HEK293 (cell line): Measurements from ENCODE around the gene NCSTN.
A peak's percentile ranks its signal among the peaks of the same experiment; 100 is the strongest.

ENCODE experiments used
- CTCF ChIA-PET: fragments of 350-600 bp; formaldehyde crosslinking; extraction: SDS; loops from one replicate; lab custom pipeline; 2021; ENCODE audit warnings: antibody characterized with exemption; lab: Yijun Ruan, JAX
- POLR2A ChIA-PET: fragments of 300-600 bp; formaldehyde crosslinking; extraction: SDS; loops from one replicate; lab custom pipeline; 2020; ENCODE audit warnings: antibody characterized with exemption, inconsistent platforms; lab: Yijun Ruan, JAX
- H3K27ac ChIP-seq: fragments of 200-500 bp; sonication (Bioruptor generic); 2 replicates; pipeline ENCODE4 v1.5.1; 2014; ENCODE audit warnings: low read depth, low read length, control low read depth, inconsistent platforms; ENCODE audit errors: extremely low read depth
- H3K36me3 ChIP-seq, 2 experiments: fragments of 200-500 bp in 1 of 2; sonication (Bioruptor generic) in 1 of 2; 1 replicate in 1 of 2; 2 replicates in 1 of 2; pipeline ENCODE4 v1.5.1; 2014 to 2017; ENCODE audit warnings: inconsistent platforms in 2 of 2, low read length in 2 of 2; ENCODE audit not compliant: control insufficient read depth in 2 of 2, insufficient read depth in 1 of 2
- H3K4me1 ChIP-seq: fragments of 200-500 bp; sonication (Bioruptor generic); 2 replicates; pipeline ENCODE4 v1.5.1; 2014; ENCODE audit warnings: mild to moderate bottlenecking, low read length, inconsistent platforms; ENCODE audit not compliant: control insufficient read depth, insufficient read depth
- H3K4me3 ChIP-seq: 2 replicates; pipeline ENCODE4 v1.5.1; 2011; ENCODE audit warnings: low read depth, mild to moderate bottlenecking, control low read depth, low read length, moderate library complexity
- H3K9me3 ChIP-seq: fragments of 200-500 bp; sonication (Bioruptor generic); 2 replicates; pipeline ENCODE4 v1.5.1; 2014; ENCODE audit warnings: low read depth, low read length, inconsistent platforms; ENCODE audit not compliant: control insufficient read depth, insufficient read depth
- BCL11A ChIP-seq: fragments of 450-650 bp; formaldehyde crosslinking; IDR thresholded peaks from 2 replicates; pipeline ENCODE4 v1.5.1; 2016; ENCODE audit warnings: low read depth, missing biosample characterization, missing genetic modification characterization
- FEZF1 ChIP-seq: fragments of 450-650 bp; formaldehyde crosslinking; IDR thresholded peaks from 2 replicates; pipeline ENCODE4 v1.5.1; 2016; ENCODE audit warnings: missing biosample characterization, missing genetic modification characterization
- HOXC10 ChIP-seq: sonication (generic); formaldehyde crosslinking; IDR thresholded peaks from 2 replicates; pipeline ENCODE4 v1.8.1; 2023; ENCODE audit warnings: mild to moderate bottlenecking, missing genetic modification reagents
- PATZ1 ChIP-seq: fragments of 450-650 bp; formaldehyde crosslinking; IDR thresholded peaks from 2 replicates; pipeline ENCODE4 v1.5.1; 2016; ENCODE audit warnings: missing biosample characterization, missing genetic modification characterization
- PBX3 ChIP-seq: sonication (generic); formaldehyde crosslinking; IDR thresholded peaks from 2 replicates; pipeline ENCODE4 v1.8.1; 2022; ENCODE audit warnings: mild to moderate bottlenecking, moderate library complexity, missing genetic modification reagents
- SP7 ChIP-seq: fragments of 450-650 bp; formaldehyde crosslinking; IDR thresholded peaks from 2 replicates; pipeline ENCODE4 v1.5.1; 2016; ENCODE audit warnings: missing biosample characterization, missing genetic modification characterization
- ZBTB1 ChIP-seq: fragments of 450-650 bp; formaldehyde crosslinking; IDR thresholded peaks from 2 replicates; pipeline ENCODE4 v1.5.1; 2016; ENCODE audit warnings: missing biosample characterization, missing genetic modification characterization
- ZBTB20 ChIP-seq: fragments of 450-650 bp; formaldehyde crosslinking; IDR thresholded peaks from 2 replicates; pipeline ENCODE4 v1.5.1; 2016; ENCODE audit warnings: missing biosample characterization, missing genetic modification characterization
- ZBTB7A ChIP-seq: fragments of 450-650 bp; formaldehyde crosslinking; IDR thresholded peaks from 2 replicates; pipeline ENCODE4 v1.5.1; 2016; ENCODE audit warnings: low read depth, missing biosample characterization, missing genetic modification characterization
- ZEB2 ChIP-seq: fragments of 450-650 bp; formaldehyde crosslinking; IDR thresholded peaks from 2 replicates; pipeline ENCODE4 v1.5.1; 2016; ENCODE audit warnings: missing biosample characterization, missing genetic modification characterization
- ZFP69B ChIP-seq: fragments of 450-650 bp; formaldehyde crosslinking; IDR thresholded peaks from 2 replicates; pipeline ENCODE4 v1.5.1; 2016; ENCODE audit warnings: missing biosample characterization, missing genetic modification characterization
- ZNF10 ChIP-seq: fragments of 450-650 bp; formaldehyde crosslinking; IDR thresholded peaks from 2 replicates; pipeline ENCODE4 v1.5.1; 2017; ENCODE audit warnings: missing biosample characterization, missing genetic modification characterization
- ZNF174 ChIP-seq: fragments of 450-650 bp; formaldehyde crosslinking; IDR thresholded peaks from 2 replicates; pipeline ENCODE4 v1.5.0; 2017; ENCODE audit warnings: missing biosample characterization, mild to moderate bottlenecking, missing genetic modification characterization
- ZNF184 ChIP-seq: fragments of 450-650 bp; IDR thresholded peaks from 2 replicates; pipeline ENCODE4 v1.5.1; 2018; ENCODE audit warnings: missing biosample characterization, mild to moderate bottlenecking, missing genetic modification characterization
- ZNF19 ChIP-seq: fragments of 450-650 bp; formaldehyde crosslinking; IDR thresholded peaks from 2 replicates; pipeline ENCODE4; 2016; ENCODE audit warnings: missing biosample characterization, missing genetic modification characterization, low read depth
- ZNF211 ChIP-seq: fragments of 450-650 bp; formaldehyde crosslinking; IDR thresholded peaks from 2 replicates; pipeline ENCODE4 v1.5.1; 2016; ENCODE audit warnings: low read depth, missing biosample characterization, missing genetic modification characterization
- ZNF311 ChIP-seq: fragments of 450-650 bp; formaldehyde crosslinking; IDR thresholded peaks from 2 replicates; pipeline ENCODE4 v1.5.1; 2017; ENCODE audit warnings: missing biosample characterization, missing genetic modification characterization, borderline replicate concordance
- ZNF350 ChIP-seq: fragments of 450-650 bp; formaldehyde crosslinking; IDR thresholded peaks from 2 replicates; pipeline ENCODE4 v1.5.0; 2017; ENCODE audit warnings: missing biosample characterization, mild to moderate bottlenecking, missing genetic modification characterization
- ZNF391 ChIP-seq: fragments of 450-650 bp; formaldehyde crosslinking; IDR thresholded peaks from 2 replicates; pipeline ENCODE4 v1.5.1; 2016; ENCODE audit warnings: low read depth, missing biosample characterization, missing genetic modification characterization, borderline replicate concordance
- ZNF473 ChIP-seq: fragments of 450-650 bp; formaldehyde crosslinking; IDR thresholded peaks from 2 replicates; pipeline ENCODE4 v1.5.1; 2017; ENCODE audit warnings: missing biosample characterization, missing genetic modification characterization
- ZNF514 ChIP-seq: fragments of 450-650 bp; formaldehyde crosslinking; IDR thresholded peaks from 2 replicates; pipeline ENCODE4 v1.5.1; 2016; ENCODE audit warnings: missing biosample characterization, missing genetic modification characterization
- ZNF571 ChIP-seq: fragments of 450-650 bp; formaldehyde crosslinking; IDR thresholded peaks from 2 replicates; pipeline ENCODE4 v1.5.0; 2017; ENCODE audit warnings: missing biosample characterization, missing genetic modification characterization
- ZNF629 ChIP-seq: fragments of 450-650 bp; formaldehyde crosslinking; IDR thresholded peaks from 2 replicates; pipeline ENCODE4 v1.5.1; 2017; ENCODE audit warnings: missing biosample characterization, missing genetic modification characterization
- ZNF654 ChIP-seq: fragments of 450-650 bp; formaldehyde crosslinking; IDR thresholded peaks from 2 replicates; pipeline ENCODE4 v1.5.1; 2016; ENCODE audit warnings: low read depth, missing biosample characterization, missing genetic modification characterization
- ZNF747 ChIP-seq: fragments of 450-650 bp; formaldehyde crosslinking; IDR thresholded peaks from 2 replicates; pipeline ENCODE4 v1.5.1; 2016; ENCODE audit warnings: missing biosample characterization, missing genetic modification characterization
- ZNF777 ChIP-seq: fragments of 450-650 bp; formaldehyde crosslinking; IDR thresholded peaks from 2 replicates; pipeline ENCODE4 v1.5.1; 2017; ENCODE audit warnings: missing biosample characterization, missing genetic modification characterization, borderline replicate concordance
- ZNF843 ChIP-seq: fragments of 450-650 bp; formaldehyde crosslinking; IDR thresholded peaks from 2 replicates; pipeline ENCODE4 v1.5.1; 2016; ENCODE audit warnings: missing biosample characterization, missing genetic modification characterization
- TF ChIP-seq, protein P1 (sequence below): fragments of 450-650 bp; formaldehyde crosslinking; IDR thresholded peaks from 2 replicates; pipeline ENCODE4 v1.5.1; 2016; ENCODE audit warnings: missing biosample characterization, missing genetic modification characterization
- TF ChIP-seq, protein P2 (sequence below): fragments of 450-650 bp; formaldehyde crosslinking; IDR thresholded peaks from 2 replicates; pipeline ENCODE4 v1.5.1; 2017; ENCODE audit warnings: missing biosample characterization, mild to moderate bottlenecking, missing genetic modification characterization, moderate library complexity

NCSTN gene

DNA sequence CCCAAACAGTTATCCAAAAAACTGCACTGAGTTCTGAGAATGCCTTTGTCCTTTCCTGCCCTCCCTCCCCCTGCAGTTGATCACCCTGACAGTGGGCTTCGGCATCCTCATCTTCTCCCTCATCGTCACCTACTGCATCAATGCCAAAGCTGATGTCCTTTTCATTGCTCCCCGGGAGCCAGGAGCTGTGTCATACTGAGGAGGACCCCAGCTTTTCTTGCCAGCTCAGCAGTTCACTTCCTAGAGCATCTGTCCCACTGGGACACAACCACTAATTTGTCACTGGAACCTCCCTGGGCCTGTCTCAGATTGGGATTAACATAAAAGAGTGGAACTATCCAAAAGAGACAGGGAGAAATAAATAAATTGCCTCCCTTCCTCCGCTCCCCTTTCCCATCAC is 14.9 kb downstream of the NCSTN start:
- TF ChIP-seq ZNF514 (tag by site-specific recombination) (no peak), ZNF174 (tag by site-specific recombination) (no peak), HOXC10 (no peak), ZEB2 (tag by site-specific recombination) (no peak), BCL11A (no peak), ZNF777 (tag by site-specific recombination) (no peak), ZNF571 (tag by site-specific recombination) (no peak), FEZF1 (no peak), ZNF629 (tag by site-specific recombination) (no peak), ZFP69B (tag by site-specific recombination) (no peak), ZNF654 (tag by site-specific recombination) (no peak), PBX3 (CRISPR knock-in tag) (no peak), ZNF350 (tag by site-specific recombination) (no peak), ZNF311 (tag by site-specific recombination) (no peak), ZBTB7A (tag by site-specific recombination) (no peak), ZNF391 (tag by site-specific recombination) (no peak)
- ChIA-PET CTCF (interaction anchor here (1.0 to 9.3 kb wide), 2 partner anchors 11 to 19 kb away, joined by 3 to 175 read pairs; no protein-coding TSS in a partner anchor), POLR2A (no interaction called here)
- Histone ChIP-seq H3K36me3 (peaks cover 24 to 74% of the 10 kb centered on the region in 2 experiments), H3K4me3 (no peak overlapping the region), H3K27ac (no peak overlapping the region), H3K9me3 (no peaks in the 10 kb centered on the region), H3K4me1 (0 out of 2 replicates have a peak, but pooled peaks cover 2% of the 10 kb centered on the region)

DNA sequence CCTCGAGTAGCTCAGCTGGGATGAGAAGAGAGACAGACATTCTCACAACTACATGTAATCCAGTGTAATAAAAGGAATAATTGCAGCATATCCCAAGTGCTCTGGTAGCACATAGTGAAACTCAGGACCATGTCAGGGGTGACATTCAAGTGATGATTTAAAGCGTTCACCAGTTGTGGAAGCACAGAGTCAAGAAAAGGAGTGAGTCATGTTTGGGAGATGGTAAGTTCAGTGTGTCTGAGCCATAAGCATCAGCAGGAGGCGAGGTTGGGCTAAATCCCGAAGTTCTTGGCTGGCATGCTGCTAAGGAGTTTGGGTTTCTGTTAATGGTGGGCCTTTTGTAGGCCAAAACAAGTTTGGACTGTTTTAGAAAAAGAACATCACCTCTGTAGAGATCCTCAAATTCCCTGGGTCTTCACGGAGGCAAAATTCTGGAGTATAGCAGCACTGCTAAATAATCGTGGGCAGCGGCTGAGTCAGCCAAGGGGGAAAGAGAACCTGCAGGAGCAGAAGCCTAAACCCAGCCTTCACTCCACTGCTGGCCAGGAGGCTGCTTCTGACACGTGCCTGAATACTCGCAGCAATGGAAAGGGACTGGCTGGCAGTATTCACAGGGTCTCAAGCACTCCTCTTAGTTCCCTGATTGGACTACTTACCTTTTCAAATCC is 16.5 kb downstream of the NCSTN start:
- Histone ChIP-seq H3K9me3 (no peaks in the 10 kb centered on the region), H3K27ac (no peak overlapping the region), H3K4me3 (no peak overlapping the region), H3K36me3 (peaks cover 18 to 58% of the 10 kb centered on the region in 2 experiments), H3K4me1 (0 out of 2 replicates have a peak, but pooled peaks cover 2% of the 10 kb centered on the region)
- ChIA-PET CTCF (interaction anchor here (0.7 to 9.3 kb wide), 4 partner anchors 17 to 68 kb away, joined by 3 to 175 read pairs (median 4); no protein-coding TSS in a partner anchor), POLR2A (no interaction called here)
- TF ChIP-seq ZNF747 (tag by site-specific recombination) (no peak), ZNF514 (tag by site-specific recombination) (no peak), ZNF184 (no peak), ZFP69B (tag by site-specific recombination) (no peak), SP7 (0 out of 2 replicates have a peak, but pooled peaks have one; percentile 19), ZBTB20 (tag by site-specific recombination) (no peak), ZNF19 (tag by site-specific recombination) (no peak), ZNF10 (tag by site-specific recombination) (peak; percentile 49; the same call in 1 of the 2 replicates), PATZ1 (tag by site-specific recombination) (no peak), ZNF843 (tag by site-specific recombination) (no peak), ZNF473 (tag by site-specific recombination) (no peak), ZNF211 (tag by site-specific recombination) (no peak), ZBTB1 (no peak)
- TF ChIP-seq, protein P1, sequence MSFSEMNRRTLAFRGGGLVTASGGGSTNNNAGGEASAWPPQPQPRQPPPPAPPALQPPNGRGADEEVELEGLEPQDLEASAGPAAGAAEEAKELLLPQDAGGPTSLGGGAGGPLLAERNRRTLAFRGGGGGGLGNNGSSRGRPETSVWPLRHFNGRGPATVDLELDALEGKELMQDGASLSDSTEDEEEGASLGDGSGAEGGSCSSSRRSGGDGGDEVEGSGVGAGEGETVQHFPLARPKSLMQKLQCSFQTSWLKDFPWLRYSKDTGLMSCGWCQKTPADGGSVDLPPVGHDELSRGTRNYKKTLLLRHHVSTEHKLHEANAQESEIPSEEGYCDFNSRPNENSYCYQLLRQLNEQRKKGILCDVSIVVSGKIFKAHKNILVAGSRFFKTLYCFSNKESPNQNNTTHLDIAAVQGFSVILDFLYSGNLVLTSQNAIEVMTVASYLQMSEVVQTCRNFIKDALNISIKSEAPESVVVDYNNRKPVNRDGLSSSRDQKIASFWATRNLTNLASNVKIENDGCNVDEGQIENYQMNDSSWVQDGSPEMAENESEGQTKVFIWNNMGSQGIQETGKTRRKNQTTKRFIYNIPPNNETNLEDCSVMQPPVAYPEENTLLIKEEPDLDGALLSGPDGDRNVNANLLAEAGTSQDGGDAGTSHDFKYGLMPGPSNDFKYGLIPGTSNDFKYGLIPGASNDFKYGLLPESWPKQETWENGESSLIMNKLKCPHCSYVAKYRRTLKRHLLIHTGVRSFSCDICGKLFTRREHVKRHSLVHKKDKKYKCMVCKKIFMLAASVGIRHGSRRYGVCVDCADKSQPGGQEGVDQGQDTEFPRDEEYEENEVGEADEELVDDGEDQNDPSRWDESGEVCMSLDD (tag by site-specific recombination), result no peak
- TF ChIP-seq, protein P2, sequence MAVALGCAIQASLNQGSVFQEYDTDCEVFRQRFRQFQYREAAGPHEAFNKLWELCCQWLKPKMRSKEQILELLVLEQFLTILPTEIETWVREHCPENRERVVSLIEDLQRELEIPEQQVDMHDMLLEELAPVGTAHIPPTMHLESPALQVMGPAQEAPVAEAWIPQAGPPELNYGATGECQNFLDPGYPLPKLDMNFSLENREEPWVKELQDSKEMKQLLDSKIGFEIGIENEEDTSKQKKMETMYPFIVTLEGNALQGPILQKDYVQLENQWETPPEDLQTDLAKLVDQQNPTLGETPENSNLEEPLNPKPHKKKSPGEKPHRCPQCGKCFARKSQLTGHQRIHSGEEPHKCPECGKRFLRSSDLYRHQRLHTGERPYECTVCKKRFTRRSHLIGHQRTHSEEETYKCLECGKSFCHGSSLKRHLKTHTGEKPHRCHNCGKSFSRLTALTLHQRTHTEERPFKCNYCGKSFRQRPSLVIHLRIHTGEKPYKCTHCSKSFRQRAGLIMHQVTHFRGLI (tag by site-specific recombination), result peak; percentile 55; the same call in 1 of the 2 replicates
